Measurements from ENCODE around the gene NCLN. TPM values are rescaled to one million over a fixed set of nuclear protein-coding genes. Genes with fewer than 3 reads are reported as not detected.

The NCLN gene
- total and polyA plus RNA-seq, 9 of the 15 experiments (the other 6 are each of a cell fraction or from before 2014, with no cell fraction given), result 3.8 to 126 (median 39.6) TPM

DNA sequence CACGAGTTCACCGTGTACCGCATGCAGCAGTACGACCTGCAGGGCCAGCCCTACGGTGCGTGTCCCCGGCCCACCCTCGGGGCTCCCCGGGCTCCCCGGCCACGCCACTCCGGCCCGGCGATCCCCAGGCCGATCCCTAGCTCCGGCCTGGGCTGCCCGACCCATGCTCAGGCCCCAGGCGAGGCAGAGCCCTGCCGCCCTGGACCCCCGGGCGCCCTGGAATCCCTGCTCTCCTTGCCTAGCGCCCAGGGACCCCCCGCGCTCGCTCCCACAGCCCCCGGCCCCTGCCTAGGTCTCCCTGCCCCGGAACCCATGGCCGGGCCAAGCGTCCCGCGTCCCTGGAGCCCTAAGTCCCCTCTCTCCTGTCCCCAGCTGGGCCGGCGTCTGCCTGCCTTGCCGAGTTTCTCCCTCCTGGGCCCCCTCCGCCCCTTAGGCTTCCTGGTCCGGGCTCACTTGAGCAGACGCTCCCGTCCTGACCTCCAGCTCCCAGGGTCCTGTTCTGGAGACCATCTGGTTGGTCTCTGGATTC, 494 bp downstream of the NCLN start (continued):
- no peak for TF ChIP-seq KAT7 (CRISPR knock-in tag; IDR thresholded peaks at IDR 0.05; ENCODE audit: borderline replicate concordance)
- TF ChIP-seq XRCC5 (IDR thresholded peaks at IDR 0.05; ENCODE audit: low read depth, low read length), result no peak
- peak in 1 of 2 experiments; percentile 34; a peak in 1 of 4 replicates for TF ChIP-seq FOXA3 (CRISPR knock-in tag; conservative IDR thresholded peaks at IDR 0.05 in 1 of 2, IDR thresholded peaks at IDR 0.05 in 1 of 2)
- TF ChIP-seq FOS (IDR thresholded peaks at IDR 0.05; ENCODE audit: extremely low read depth, insufficient read length), result no peak
- TF ChIP-seq CBX5 (IDR thresholded peaks at IDR 0.05; ENCODE audit: borderline replicate concordance, low read depth), result no peak
- TF ChIP-seq, protein P1, sequence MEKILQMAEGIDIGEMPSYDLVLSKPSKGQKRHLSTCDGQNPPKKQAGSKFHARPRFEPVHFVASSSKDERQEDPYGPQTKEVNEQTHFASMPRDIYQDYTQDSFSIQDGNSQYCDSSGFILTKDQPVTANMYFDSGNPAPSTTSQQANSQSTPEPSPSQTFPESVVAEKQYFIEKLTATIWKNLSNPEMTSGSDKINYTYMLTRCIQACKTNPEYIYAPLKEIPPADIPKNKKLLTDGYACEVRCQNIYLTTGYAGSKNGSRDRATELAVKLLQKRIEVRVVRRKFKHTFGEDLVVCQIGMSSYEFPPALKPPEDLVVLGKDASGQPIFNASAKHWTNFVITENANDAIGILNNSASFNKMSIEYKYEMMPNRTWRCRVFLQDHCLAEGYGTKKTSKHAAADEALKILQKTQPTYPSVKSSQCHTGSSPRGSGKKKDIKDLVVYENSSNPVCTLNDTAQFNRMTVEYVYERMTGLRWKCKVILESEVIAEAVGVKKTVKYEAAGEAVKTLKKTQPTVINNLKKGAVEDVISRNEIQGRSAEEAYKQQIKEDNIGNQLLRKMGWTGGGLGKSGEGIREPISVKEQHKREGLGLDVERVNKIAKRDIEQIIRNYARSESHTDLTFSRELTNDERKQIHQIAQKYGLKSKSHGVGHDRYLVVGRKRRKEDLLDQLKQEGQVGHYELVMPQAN (IDR thresholded peaks at IDR 0.05; ENCODE audit: borderline replicate concordance), result 0 out of 2 replicates have a peak, but pooled peaks have one; percentile 20
- no peak for TF ChIP-seq HMG20A (CRISPR knock-in tag; conservative IDR thresholded peaks at IDR 0.05)
- no peak for TF ChIP-seq DMBX1 (CRISPR knock-in tag; IDR thresholded peaks at IDR 0.05; ENCODE audit: borderline replicate concordance)
- TF ChIP-seq U2AF2 (optimal IDR thresholded peaks at IDR 0.05; ENCODE audit: low read depth, low read length), result no peak
- TF ChIP-seq PHB2 (IDR thresholded peaks at IDR 0.05; ENCODE audit: low read depth), result no peak
- no peak for TF ChIP-seq MYC (IDR thresholded peaks at IDR 0.05; ENCODE audit: low read depth, low read length)
- TF ChIP-seq MYC (CRISPR knock-in tag; IDR thresholded peaks at IDR 0.05; ENCODE audit: borderline replicate concordance, low read depth), result no peak
- no peak for TF ChIP-seq RBM17 (IDR thresholded peaks at IDR 0.05; ENCODE audit: borderline replicate concordance, low read depth, low read length)
- TF ChIP-seq MYBL2 (IDR thresholded peaks at IDR 0.05; ENCODE audit: low read depth), result no peak
- TF ChIP-seq MYBL2 (CRISPR knock-in tag; IDR thresholded peaks at IDR 0.05; ENCODE audit: borderline replicate concordance), result no peak
- no peak for TF ChIP-seq NUFIP1 (IDR thresholded peaks at IDR 0.05; ENCODE audit: partially characterized antibody)
- TF ChIP-seq ZNF717 (CRISPR knock-in tag; IDR thresholded peaks at IDR 0.05), result no peak
- TF ChIP-seq ETV5 (CRISPR knock-in tag; IDR thresholded peaks at IDR 0.05; ENCODE audit: low read depth), result no peak
- TF ChIP-seq RFX5 (IDR thresholded peaks at IDR 0.05; ENCODE audit: low read depth, low read length), result no peak
- TF ChIP-seq GABPB2 (CRISPR knock-in tag; conservative IDR thresholded peaks at IDR 0.05), result no peak
- no peak for TF ChIP-seq POU5F1 (IDR thresholded peaks at IDR 0.05; ENCODE audit: borderline replicate concordance, low read depth, low read length, partially characterized antibody)
- TF ChIP-seq NCOA1 (IDR thresholded peaks at IDR 0.05; ENCODE audit: low read depth), result no peak
- TF ChIP-seq KDM2B (CRISPR knock-in tag; IDR thresholded peaks at IDR 0.05), result peak; percentile 89; the same call in 1 of the 2 replicates
- TF ChIP-seq EWSR1 (IDR thresholded peaks at IDR 0.05; ENCODE audit: borderline replicate concordance, low read depth, partially characterized antibody), result no peak
- TF ChIP-seq, protein P2, sequence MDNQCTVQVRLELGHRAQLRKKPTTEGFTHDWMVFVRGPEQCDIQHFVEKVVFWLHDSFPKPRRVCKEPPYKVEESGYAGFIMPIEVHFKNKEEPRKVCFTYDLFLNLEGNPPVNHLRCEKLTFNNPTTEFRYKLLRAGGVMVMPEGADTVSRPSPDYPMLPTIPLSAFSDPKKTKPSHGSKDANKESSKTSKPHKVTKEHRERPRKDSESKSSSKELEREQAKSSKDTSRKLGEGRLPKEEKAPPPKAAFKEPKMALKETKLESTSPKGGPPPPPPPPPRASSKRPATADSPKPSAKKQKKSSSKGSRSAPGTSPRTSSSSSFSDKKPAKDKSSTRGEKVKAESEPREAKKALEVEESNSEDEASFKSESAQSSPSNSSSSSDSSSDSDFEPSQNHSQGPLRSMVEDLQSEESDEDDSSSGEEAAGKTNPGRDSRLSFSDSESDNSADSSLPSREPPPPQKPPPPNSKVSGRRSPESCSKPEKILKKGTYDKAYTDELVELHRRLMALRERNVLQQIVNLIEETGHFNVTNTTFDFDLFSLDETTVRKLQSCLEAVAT (IDR thresholded peaks at IDR 0.05), result no peak
- no peak for TF ChIP-seq ZNF175 (CRISPR knock-in tag; IDR thresholded peaks at IDR 0.05; ENCODE audit: low read depth)
